Activated gamma-delta T cell (primary cell): ENCODE results near the gene STX16.

Experiments
- DNase-seq: peaks from one replicate; lab custom pipeline; 2025; lab: John Stamatoyannopoulos, UW

STX16 gene

GRCh38 chr20:58618351-58619076 is 32.6 kb upstream of the STX16 start:
- no peak for DNase-seq

- DNase-seq = no peak
These were observed 31.8 kb upstream of the STX16 start for GRCh38 chr20:58619077-58619863.

GRCh38 chr20:58619864-58620431 is 31.1 kb upstream of the STX16 start:
- no peak for DNase-seq

GRCh38 chr20:58621906-58622548 is 29.1 kb upstream of the STX16 start:
- no peak for DNase-seq

GRCh38 chr20:58622671-58623578 is 28.2 kb upstream of the STX16 start:
- no peak for DNase-seq

- DNase-seq = no peak
These were observed 27.3 kb upstream of the STX16 start for GRCh38 chr20:58623579-58624473.

GRCh38 chr20:58624687-58625086 is 26.4 kb upstream of the STX16 start:
- DNase-seq = no peak

GRCh38 chr20:58625585-58625984 is 25.5 kb upstream of the STX16 start:
- no peak for DNase-seq

GRCh38 chr20:58626051-58626450 is 25.0 kb upstream of the STX16 start:
- no peak for DNase-seq

- no peak for DNase-seq
These were observed 23.6 kb upstream of the STX16 start for GRCh38 chr20:58627212-58628072.

- no peak for DNase-seq
These were observed 22.4 kb upstream of the STX16 start for GRCh38 chr20:58628491-58629214.

GRCh38 chr20:58629215-58629580 is 21.9 kb upstream of the STX16 start:
- DNase-seq = no peak

GRCh38 chr20:58630063-58630462 is 21.0 kb upstream of the STX16 start:
- DNase-seq = no peak

- DNase-seq = no peak
These were observed 17.7 kb upstream of the STX16 start for GRCh38 chr20:58633161-58634053.

- DNase-seq = no peak
These were observed 17.0 kb upstream of the STX16 start for GRCh38 chr20:58634059-58634458.

GRCh38 chr20:58634521-58635278 is 16.4 kb upstream of the STX16 start:
- DNase-seq = no peak

- DNase-seq = no peak
These were observed 15.8 kb upstream of the STX16 start for GRCh38 chr20:58635279-58635665.
